MM.1S (cell line): ENCODE data around the gene TOX2.

ENCODE experiments used
- CTCF ChIP-seq: fragments of 300-600 bp; sonication (generic); IDR thresholded peaks from 2 replicates; pipeline ENCODE4 v1.5.1; 2016; ENCODE audit warnings: antibody characterized with exemption, low read length, mixed read lengths
- EZH2phosphoT487 ChIP-seq: fragments of 300-600 bp; sonication (generic); IDR thresholded peaks from 2 replicates; pipeline ENCODE4 v1.6.1; 2018; ENCODE audit warnings: antibody characterized with exemption, low read length

GRCh38 chr20:44104798-44105517, 190.3 kb downstream of the TOX2 start:
- TF ChIP-seq CTCF (no peak), EZH2phosphoT487 (no peak)
